ENCODE measurements around the gene SIPA1L3. TPM values are rescaled to one million over a fixed set of nuclear protein-coding genes. Genes with fewer than 3 reads are reported as not detected.
A peak's percentile ranks its signal among the peaks of the same experiment; 100 is the strongest.

SIPA1L3 gene
- polyA plus RNA-seq, 5 donors = 16.4 to 25.3 (median 24.9) TPM

DNA sequence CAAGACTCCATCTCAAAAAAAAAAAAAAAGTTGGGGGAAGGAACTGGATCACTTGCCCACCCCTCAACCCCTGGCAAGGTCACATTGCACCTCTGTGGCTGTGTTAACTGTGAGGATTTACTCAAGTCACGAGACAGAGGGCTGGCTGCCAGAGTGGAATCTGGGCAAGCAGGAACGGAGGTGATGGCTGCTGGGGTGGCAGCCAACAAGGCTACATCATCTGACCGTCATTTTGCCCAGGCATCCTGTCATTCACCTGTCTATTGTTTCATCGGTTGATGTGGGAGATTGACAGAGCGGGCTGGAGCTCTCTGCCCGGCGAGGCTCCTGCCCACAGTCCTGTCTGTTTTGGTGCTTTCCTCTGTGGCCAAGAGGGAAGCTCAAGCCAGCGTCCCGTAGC, 241.3 kb downstream of the SIPA1L3 start:
- no peak for DNase-seq

DNA sequence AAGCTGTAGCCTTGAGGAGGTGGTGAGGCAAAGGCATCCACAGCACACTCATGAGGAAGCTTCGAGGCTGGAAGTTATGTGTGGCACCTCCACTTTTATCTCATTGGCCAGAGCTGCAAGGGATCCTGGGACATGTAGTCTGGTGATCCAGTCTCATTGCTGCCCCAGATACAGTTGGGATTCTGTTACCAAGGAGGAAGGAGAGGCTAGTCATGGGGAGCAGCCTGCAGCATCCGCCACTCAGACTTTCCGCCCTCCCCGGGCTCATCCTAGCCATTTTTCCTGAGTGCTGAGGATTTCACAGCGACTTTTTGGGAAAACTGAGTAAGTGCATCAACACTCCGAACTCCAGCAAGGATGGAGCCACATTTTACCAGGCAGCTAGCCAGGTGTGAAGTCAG, 242.7 kb downstream of the SIPA1L3 start:
- DNase-seq = no peak

DNA sequence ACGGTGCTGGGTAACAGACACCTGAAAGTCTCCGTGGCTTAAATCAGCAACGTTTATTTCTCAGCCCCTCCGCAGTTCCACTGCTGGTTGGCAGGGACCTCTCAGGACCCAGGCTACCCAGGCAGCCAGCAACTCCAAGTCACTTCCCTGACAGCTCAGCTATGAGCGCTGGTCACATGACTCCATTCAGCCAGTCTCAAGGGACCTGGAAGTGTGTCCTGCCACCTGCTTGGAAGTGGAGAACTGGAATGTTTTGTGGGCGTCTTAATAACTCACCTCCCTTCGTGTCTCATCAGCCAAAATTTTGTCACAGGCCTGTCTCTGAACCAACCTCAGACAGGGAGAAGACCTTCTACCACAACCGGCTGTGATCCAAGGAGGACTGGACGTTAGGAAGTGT, 244.2 kb downstream of the SIPA1L3 start:
- no peak for DNase-seq

DNA sequence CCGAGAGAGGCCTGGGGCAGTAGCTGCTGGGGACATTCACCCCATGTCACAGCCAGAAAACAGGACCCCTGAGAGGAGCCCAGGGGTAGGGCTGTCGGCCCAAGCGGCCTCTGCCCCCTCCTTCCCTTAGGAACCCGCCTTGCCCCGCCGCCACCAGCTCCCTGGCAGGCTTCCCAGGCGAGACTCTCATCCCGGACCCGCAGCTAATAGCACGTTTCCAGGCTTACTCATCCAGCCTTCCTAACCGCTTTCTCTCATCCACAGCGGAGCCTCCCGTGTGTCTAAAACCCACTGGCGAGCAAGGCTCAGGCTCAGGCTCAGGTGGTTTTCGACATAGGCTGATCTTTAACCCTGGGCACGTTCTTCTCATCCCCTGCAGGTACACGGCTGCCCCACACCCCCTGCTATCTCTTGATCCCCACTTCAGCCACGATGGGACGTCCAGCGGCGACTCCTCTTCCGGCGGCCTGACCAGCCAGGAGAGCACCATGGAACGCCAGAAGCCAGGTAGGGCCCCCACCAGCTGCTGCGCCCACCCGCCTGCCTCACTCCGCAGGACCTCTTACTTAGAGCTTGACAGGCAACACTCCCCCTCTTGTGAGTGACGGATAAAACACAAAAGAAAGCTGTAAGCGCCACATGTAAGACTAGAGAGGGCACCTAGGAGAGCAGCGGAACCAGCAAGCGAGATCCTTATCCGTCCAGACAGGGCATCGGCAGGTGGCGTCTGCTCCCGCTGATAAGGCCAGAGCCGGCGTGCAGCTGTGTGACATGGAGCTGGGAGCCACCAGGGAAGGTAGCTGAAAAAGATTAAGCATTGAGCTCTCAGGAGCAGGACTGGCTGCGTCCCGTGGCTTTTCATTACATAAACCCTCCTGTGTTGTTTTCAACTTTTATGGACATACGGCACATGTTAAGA, 245.7 kb downstream of the SIPA1L3 start:
- DNase-seq = no peak

DNA sequence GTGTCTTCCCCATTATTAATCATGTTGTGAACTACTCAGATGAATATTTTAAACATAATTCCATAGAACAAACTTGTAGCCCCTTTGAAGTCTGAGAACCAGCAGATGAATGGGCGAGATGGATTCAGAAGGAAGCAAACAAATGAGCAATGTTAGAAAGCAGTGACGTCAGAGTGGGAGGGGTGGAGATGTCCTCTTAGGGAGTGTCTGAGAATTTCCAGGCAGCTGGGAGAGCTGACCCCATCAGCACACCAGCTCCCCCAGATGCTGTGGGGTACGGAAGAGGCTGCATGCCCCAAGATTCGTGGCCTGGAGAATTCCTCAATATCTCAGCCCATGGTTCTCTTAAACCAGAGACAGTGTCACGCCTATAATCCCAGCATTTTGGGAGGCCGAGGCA, 248.4 kb downstream of the SIPA1L3 start:
- no peak for DNase-seq

DNA sequence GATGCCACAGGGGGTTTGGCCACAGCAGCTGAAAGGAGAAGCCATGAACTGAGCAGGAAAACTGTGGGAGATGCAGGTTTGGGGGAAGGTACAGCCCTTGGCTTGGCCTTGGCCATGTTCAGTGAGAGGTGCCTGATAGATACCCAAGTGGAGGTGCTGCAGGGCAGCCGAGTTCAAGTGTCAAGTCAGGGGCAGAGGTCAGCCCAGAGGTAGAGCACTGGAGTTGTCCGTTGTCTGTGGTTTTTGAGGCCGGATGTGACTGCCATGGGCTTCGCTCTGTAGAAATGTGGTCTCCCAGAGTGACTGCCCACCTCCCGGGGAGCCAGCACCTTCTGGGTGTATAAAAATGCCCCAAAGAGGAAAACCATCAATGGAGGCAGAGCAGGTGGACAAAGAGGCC, 251.7 kb downstream of the SIPA1L3 start:
- no peak for DNase-seq

DNA sequence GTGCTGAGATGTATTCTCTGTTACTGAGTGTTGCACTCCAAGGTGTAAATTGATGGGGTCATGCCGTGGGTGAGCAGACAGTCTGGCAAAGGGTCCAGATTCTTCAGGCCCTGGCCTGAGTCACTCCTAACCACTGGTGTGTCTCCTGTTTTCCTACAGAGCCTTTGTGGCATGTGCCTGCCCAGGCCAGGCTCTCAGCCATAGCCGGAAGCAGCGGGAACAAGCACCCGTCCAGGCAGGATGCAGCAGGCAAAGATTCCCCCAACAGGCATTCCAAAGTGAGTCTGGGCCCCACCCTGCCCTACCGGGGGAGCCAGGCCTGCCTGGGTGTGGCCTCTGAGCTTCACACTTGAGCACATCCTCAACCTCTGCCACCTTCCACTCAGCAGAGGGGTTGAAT, 255.1 kb downstream of the SIPA1L3 start:
- DNase-seq = no peak

DNA sequence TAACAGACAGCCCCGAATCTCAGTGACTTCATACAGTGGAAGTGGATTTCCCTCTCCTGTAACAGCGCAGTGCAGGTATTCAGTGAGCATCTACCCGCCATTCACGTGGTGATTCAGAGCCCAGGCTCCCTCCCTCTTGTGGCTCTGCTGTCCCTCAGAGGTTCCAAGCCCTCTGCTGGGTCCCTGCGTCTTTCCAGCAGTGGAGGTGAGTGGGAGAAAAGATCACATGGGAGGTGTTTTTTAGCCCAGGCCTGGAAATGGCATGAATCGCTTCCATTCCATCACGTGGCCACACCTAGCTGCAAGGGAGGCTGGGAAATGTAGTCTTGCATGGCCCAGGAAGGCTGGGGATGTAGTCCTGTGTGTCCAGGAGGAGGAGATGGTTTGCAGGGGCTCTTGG, 255.6 kb downstream of the SIPA1L3 start:
- no peak for DNase-seq

DNA sequence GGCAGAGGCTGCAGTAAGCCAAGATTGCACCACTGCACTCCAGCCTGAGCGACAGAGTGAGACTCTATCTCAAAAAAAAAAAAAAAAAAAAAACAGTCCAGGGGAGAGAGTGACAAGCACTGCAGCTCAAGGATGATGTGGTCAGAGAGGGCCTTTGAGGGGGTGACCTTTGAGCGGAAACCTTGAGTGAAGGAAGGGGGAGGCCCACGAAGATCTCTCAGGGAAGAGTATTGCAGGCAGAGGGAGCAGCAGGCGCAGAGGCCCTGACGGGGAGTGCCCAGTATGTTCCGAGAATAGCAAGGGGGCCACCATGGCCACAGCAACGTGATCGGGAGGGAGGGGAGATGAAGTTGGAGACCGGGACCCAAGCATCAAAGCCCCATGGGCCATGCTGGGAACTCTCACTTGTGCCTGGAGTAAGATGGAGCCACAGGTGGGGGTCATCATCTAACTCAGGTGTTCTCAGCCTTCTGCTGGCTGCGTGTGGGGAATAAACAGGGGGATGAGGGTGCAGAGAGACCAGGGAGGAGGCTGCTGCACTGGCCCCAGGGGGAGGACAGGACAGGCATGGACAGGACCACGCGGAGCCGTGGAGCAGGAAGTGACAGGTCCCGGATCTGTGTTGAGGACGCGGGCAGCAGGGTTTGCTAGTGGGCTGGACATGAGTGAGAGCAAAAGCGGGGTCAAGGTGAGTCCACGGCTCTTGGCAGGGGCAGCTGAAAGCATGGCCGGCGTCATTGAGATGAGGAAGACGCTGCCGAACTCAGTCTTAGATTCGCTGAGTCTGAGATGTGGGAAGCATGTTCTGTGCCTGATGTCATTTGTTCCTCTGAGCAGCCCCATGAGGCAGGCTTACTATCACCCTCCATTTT, 256.6 kb downstream of the SIPA1L3 start:
- no peak for DNase-seq

DNA sequence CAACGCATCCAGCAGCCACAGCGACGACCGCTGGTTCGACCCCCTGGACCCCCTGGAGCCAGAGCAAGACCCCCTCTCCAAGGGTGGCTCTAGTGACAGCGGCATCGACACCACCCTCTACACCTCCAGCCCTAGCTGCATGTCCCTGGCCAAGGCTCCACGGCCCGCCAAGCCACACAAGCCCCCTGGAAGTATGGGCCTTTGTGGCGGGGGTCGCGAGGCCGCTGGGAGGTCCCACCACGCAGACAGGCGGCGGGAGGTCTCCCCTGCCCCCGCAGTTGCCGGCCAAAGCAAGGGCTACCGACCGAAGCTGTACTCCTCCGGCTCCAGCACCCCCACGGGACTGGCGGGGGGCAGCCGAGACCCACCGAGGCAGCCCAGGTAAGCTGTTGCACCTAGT, 257.5 kb downstream of the SIPA1L3 start:
- no peak for DNase-seq

DNA sequence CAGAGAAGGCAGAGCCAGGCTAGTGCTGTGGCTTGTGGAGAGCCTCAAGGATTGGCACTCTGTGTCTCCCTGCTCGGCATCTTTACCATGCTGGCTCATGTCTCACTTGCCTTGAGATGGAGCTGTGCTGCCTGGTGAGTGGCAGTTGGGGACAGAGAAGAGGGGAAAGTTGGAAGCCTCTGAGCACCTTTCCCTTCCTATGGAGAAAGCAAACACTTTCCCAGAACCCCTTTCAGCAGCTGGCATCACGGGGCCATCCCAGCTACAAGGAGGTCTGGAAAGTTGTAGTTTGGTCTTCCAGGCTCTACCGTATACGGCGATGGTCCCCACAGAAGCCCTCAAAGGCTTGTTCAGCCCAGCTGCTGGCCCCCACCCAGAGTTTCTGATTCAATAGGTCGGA, 258.3 kb downstream of the SIPA1L3 start:
- no peak for DNase-seq

DNA sequence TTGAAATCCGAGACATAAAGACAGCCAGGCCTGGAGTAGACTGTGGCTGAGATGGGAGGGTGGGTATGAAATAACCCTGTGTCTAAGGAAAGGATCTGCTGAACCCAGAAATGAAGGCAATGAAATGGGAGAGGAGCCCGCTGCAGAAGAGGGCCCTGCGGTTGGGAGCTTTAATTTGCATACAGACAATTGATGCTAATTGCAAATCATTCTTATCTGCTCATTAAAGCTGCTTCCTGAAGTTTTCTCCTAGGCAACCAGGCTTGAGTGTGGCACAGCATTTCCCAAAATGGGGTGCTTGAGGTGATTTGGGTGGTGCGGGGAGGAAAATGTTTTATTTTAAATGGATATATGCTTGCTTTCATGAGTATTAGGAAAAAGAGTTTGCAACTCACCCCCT, 261.6 kb downstream of the SIPA1L3 start:
- DNase-seq = no peak

DNA sequence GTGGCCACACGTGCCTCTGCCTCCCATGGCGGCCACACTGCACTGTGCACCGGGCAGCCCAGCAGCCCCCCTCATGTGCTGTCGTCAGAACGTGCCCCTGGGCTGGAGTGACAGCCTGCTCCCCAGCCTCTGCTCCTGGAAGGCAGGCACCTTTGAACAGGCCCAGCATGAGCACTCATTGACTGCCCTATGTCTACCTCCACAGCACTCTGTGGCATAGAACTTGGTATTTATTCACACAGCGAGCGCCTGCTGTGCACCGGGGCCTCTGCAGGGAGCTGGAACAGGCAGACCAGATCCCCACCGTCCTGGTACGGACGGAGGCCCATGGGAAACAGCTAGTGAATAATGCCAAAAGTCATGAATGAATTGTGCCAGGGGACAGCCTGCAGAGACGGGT, 263.3 kb downstream of the SIPA1L3 start:
- no peak for DNase-seq

DNA sequence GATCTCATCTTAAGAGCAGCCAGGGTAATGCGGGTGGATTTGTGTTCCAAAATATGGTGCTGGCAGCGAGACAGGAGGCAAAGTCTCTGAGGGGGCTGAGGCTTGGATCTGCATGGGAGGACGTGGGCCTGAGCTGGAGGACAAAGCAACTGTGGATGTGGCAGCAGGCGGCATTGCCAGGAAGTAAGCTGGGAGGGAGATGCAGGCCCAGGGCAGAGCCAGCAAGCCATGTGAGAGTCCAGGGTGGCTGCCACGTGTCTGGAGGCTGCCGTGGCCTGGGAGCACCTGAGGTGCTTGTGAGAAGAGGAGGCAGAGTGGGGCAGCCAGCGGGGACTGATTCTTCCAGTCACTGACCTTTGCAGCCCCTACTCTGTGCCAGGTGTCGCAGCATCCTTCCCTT, 265.0 kb downstream of the SIPA1L3 start:
- no peak for DNase-seq

DNA sequence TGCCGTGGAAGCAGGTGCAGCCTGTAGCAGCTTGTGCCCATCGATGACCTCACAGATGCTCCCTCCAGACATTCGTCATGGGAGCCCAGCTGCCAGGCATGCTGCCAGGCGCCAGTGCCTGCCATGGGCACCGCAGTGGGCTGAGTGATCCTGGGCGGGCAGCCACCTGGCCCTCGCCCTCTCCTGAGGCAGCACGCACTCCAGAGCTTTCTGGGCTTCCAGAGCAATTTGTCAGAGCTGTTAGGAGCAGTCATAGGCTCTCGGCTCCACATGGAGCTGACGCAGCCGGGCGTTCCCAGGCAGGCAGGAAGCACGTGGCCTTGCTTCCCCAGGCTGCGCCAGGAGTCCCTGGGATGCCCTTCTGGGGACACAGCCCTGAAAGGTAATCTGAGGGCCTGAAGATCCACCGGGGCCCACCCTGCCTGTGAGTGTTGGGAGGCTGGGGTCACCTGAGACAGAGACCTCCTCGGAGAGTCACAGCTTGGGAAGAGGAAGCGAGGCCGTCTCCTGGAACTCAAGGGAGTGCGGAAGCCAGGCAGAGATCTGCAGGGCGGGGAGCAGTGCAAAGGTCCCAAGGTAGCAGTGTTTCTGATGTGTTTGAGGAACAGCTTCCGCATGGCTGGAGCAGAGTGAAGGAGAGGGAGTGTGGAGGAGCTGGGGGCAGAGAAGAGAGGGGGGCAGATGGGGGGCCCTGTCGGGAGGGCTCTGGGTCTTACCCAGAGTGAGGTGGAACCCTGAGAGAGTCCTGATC, 266.5 kb downstream of the SIPA1L3 start:
- DNase-seq = no peak

DNA sequence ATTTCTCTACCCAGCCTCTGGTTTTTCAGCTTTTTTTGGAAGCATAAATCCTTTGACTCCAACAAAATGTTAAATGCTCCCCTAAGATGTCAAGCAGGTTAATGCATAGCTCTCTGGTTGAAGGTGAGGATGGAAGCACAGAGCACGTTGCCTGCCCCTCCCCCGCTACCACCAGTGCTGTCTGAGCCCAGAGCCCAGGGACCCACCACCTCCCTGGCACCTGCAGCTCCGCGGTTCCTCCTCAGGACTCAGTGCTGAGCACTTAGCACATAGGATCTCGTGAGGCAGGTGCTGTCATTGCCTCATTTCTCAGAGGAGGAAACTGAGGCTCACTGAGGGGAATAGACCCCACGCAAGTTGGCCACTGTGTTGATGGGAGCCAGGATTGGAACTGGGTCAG, 268.4 kb downstream of the SIPA1L3 start:
- DNase-seq = no peak

DNA sequence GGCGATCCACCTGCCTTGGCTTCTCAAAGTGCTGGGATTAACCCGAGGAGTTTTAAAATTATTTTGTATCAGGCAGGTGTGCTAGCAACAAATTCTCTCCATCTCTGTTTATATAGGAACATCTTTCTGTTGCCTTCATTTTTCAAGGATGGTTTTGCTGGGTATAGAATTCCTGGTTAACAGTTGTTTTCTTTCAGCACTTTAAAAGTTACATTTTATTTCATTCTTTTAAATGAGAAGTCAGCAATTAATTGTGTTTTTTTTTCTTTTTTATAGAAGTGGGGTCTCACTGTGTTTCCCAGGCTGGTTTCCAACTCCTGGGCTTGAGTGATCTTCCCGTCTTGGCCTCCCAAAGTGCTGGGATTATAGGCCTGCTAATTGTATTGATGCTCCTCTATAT, 273.1 kb downstream of the SIPA1L3 start:
- DNase-seq = no peak

DNA sequence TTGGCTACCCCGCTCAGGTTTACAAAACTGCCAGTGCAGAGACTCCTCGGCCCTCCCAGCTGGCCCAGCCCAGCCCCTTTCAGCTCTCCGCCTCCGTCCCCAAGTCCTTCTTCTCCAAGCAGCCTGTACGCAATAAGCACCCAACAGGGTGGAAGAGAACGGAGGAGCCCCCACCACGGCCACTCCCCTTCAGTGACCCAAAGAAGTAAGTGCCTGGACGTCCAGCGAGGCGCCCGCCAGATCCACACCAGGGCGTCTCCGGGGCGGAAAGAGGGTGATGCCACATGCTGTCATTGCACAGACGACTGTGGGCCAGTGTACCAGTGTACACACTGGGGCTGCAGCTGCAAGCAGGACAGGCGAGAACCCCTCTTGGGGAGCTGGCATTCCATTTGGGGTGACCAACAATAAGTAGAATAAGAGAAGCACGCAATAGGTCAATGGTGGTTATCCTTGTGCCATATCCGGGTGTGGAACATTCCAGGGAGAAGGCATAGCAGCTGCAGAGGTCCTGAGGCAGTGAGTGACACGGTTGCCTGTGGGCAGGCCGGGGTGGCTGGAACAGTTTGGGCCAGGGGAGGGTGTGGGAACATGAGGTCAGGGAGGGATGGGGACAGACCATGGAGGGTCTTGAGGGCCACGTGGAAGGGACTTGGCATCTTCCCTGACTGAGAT, 275.7 kb downstream of the SIPA1L3 start:
- DNase-seq = no peak

DNA sequence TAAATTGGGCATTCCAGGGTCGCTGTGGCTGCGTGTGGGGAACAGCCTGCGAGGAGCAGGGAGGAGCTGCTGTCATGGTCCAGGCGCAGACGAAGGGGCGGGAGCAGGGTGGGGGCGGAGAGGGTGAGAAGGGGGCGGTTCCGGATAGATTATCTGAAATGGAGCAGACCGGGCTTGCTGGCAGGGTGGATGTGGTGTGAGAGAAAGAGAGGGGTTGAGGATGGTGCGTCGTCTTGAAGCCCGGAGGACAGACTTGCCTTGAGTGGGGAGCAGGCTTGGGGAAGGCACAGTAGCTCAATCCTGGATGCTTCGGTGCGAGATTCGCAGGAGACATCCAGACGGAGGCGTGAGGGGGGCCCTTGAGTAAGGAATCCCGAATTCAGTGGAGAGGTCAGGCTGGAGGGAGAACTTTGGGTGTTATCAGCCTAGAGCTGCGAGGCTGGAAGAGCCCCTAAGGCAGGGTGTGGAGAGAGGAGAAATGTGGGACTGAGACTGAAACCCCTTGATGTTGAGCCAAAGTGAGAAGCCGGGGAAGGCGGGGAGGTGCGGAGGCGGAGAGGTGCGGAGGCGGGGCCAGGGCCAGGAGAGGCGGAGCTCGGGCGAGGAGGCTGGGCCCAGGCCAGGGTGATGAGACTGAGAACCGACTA, 276.4 kb downstream of the SIPA1L3 start:
- DNase-seq = peak; percentile 19 to 31

DNA sequence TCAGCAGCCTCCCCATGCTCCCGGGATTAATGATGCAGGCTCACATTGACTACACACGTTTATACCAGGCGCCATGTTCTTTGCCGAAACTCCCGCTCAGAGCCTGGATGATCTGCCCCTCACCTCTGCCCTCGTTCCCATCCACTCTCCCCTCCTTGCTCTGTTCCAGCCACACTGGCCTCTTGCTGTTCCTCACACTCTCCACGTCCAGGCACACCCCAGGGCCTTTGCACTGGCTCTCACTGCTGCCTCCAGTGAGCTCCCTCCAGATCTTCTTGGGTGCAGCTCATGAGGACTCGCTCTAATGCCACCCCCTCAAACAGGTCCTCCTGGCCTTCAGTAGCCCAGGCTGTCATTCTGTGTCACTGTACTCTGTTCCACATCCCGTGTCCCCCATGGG, 277.8 kb downstream of the SIPA1L3 start:
- DNase-seq = no peak

DNA sequence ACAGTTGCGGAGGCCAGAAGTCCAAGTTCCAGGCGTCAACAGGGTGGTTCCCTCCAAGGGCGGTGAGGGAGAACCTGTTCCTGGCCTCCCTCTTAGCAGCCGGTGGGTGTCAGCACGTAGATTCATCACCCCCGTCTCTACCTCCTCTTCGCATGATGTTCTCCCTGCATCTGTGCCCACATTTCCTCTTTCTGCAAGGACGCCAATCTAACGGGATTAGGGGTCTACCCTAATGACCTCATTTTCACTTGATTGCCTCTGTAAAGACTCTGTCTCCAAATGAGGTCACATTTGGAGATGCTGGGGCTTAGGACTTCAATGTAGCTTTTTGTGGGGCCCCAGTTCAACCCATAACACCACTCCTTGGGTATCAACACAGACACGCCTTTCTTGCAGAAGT, 278.6 kb downstream of the SIPA1L3 start:
- no peak for DNase-seq

Measured in right lung (tissue), 5 donors.